ENCODE measurements around the gene ATP6V1F.

ATP6V1F gene

GRCh38 chr7:128839751-128840177, 22.9 kb upstream of the ATP6V1F start:
- H3K9me2 ChIP-seq (ENCODE audit: low read depth, low read length): no peaks in the 10 kb centered on the region
- H4K20me1 ChIP-seq (ENCODE audit: insufficient read depth, low read length): no peaks in the 10 kb centered on the region
- H3K4me1 ChIP-seq (ENCODE audit: insufficient read depth, low read length, severe bottlenecking): peaks cover 3% of the 10 kb centered on the region
- H3K79me2 ChIP-seq (ENCODE audit: insufficient read depth, low read length): no peaks in the 10 kb centered on the region
- no peaks in the 10 kb centered on the region for H3K9me3 ChIP-seq (ENCODE audit: low read length)
- H3K4me2 ChIP-seq (ENCODE audit: low read length): no peak overlapping the region
- no peaks in the 10 kb centered on the region for H3K36me3 ChIP-seq (ENCODE audit: insufficient read depth, low read length)
- H3K27me3 ChIP-seq (ENCODE audit: insufficient read depth, low read length): peaks cover 2% of the 10 kb centered on the region
- no peak overlapping the region for H3K9ac ChIP-seq (ENCODE audit: low read length)
- no peak for TF ChIP-seq CTCF (IDR thresholded peaks at IDR 0.05; ENCODE audit: low read length)
- no peak for TF ChIP-seq EZH2 (IDR thresholded peaks at IDR 0.05; ENCODE audit: borderline replicate concordance, low read length)
- H3F3A ChIP-seq (ENCODE audit: insufficient read depth, low read length): no peaks in the 10 kb centered on the region
- no peak overlapping the region for H3K4me3 ChIP-seq (ENCODE audit: low read depth, low read length, poor library complexity, severe bottlenecking)
- H2AFZ ChIP-seq (ENCODE audit: low read length): no peak overlapping the region
- no peak overlapping the region for H3K27ac ChIP-seq (ENCODE audit: low read depth, low read length, poor library complexity, severe bottlenecking)

GRCh38 chr7:128840326-128841170, 22.1 kb upstream of the ATP6V1F start:
- Histone ChIP-seq H4K20me1 (ENCODE audit: insufficient read depth, low read length) (no peaks in the 10 kb centered on the region), H3F3A (ENCODE audit: insufficient read depth, low read length) (no peaks in the 10 kb centered on the region), H3K27me3 (ENCODE audit: insufficient read depth, low read length) (no peaks in the 10 kb centered on the region; the same call in 1 of the 2 replicates), H3K36me3 (ENCODE audit: insufficient read depth, low read length) (no peaks in the 10 kb centered on the region), H3K27ac (ENCODE audit: low read depth, low read length, poor library complexity, severe bottlenecking) (no peak overlapping the region), H3K9ac (ENCODE audit: low read length) (no peak overlapping the region), H3K4me3 (ENCODE audit: low read depth, low read length, poor library complexity, severe bottlenecking) (no peak overlapping the region), H3K9me2 (ENCODE audit: low read depth, low read length) (no peaks in the 10 kb centered on the region), H3K79me2 (ENCODE audit: insufficient read depth, low read length) (no peaks in the 10 kb centered on the region), H3K9me3 (ENCODE audit: low read length) (no peaks in the 10 kb centered on the region), H3K4me1 (ENCODE audit: insufficient read depth, low read length, severe bottlenecking) (peaks cover 3% of the 10 kb centered on the region), H2AFZ (ENCODE audit: low read length) (no peak overlapping the region), H3K4me2 (ENCODE audit: low read length) (no peak overlapping the region)
- TF ChIP-seq EZH2 (IDR thresholded peaks at IDR 0.05; ENCODE audit: borderline replicate concordance, low read length) (no peak), CTCF (IDR thresholded peaks at IDR 0.05; ENCODE audit: low read length) (no peak)

GRCh38 chr7:128841171-128841690, 21.4 kb upstream of the ATP6V1F start:
- no peaks in the 10 kb centered on the region for H3F3A ChIP-seq (ENCODE audit: insufficient read depth, low read length)
- H3K9me3 ChIP-seq (ENCODE audit: low read length): no peaks in the 10 kb centered on the region
- no peaks in the 10 kb centered on the region for H3K79me2 ChIP-seq (ENCODE audit: insufficient read depth, low read length)
- H3K9me2 ChIP-seq (ENCODE audit: low read depth, low read length): no peaks in the 10 kb centered on the region
- peaks cover 3% of the 10 kb centered on the region for H3K4me1 ChIP-seq (ENCODE audit: insufficient read depth, low read length, severe bottlenecking)
- no peak overlapping the region for H3K4me3 ChIP-seq (ENCODE audit: low read depth, low read length, poor library complexity, severe bottlenecking)
- no peak overlapping the region for H3K27ac ChIP-seq (ENCODE audit: low read depth, low read length, poor library complexity, severe bottlenecking)
- H2AFZ ChIP-seq (ENCODE audit: low read length): no peak overlapping the region
- H3K4me2 ChIP-seq (ENCODE audit: low read length): no peak overlapping the region
- no peak overlapping the region for H3K9ac ChIP-seq (ENCODE audit: low read length)
- H3K36me3 ChIP-seq (ENCODE audit: insufficient read depth, low read length): no peaks in the 10 kb centered on the region
- H3K27me3 ChIP-seq (ENCODE audit: insufficient read depth, low read length): no peaks in the 10 kb centered on the region; the same call in 1 of the 2 replicates
- TF ChIP-seq CTCF (IDR thresholded peaks at IDR 0.05; ENCODE audit: low read length) (no peak), EZH2 (IDR thresholded peaks at IDR 0.05; ENCODE audit: borderline replicate concordance, low read length) (no peak)
- no peaks in the 10 kb centered on the region for H4K20me1 ChIP-seq (ENCODE audit: insufficient read depth, low read length)

Data from OCI-LY1 (cell line).